A549 (cell line): ENCODE measurements around the gene FRMD3. TPM values are rescaled to one million over a fixed set of nuclear protein-coding genes. Genes with fewer than 3 reads are reported as not detected.

ENCODE experiments used
- ATAC-seq, 2 experiments: fragments of 200-7000 bp in 1 of 2; fragments of >200 bp in 1 of 2; cut with Nextera tagmentation in 1 of 2; cut with Tn5 transposase in 1 of 2; 3 replicates each; pipeline versions ENCODE4 v1.8.0 to v1.9.1; 2018 to 2020; ENCODE audit warnings: mild to moderate bottlenecking in 1 of 2, moderate library complexity in 1 of 2
- CTCF ChIA-PET: fragments of 300-600 bp; sonication (Branson Sonifier 250); formaldehyde crosslinking; extraction: SDS; loops from one replicate; lab custom pipeline; 2021; ENCODE audit warnings: antibody characterized with exemption, inconsistent platforms; lab: Yijun Ruan, JAX
- POLR2A ChIA-PET: fragments of 350-600 bp; formaldehyde crosslinking; extraction: SDS; loops from one replicate; lab custom pipeline; 2021; ENCODE audit warnings: antibody characterized with exemption, inconsistent platforms; lab: Yijun Ruan, JAX
- DNase-seq, 2 experiments: peaks; one replicate each; pipeline versions ENCODE4 v3.0.0 to v3.0.0-alpha.2; 2011 to 2016; ENCODE audit warnings: low read depth in 1 of 2, low spot score in 1 of 2
- FAIRE-seq: peaks from 2 replicates; lab custom pipeline; 2011; peaks lifted over from hg19 to GRCh38; lab: Jason Lieb, UNC
- H3K27ac ChIP-seq, 2 experiments: fragments of >200 bp; sonication (Bioruptor Twin); formaldehyde crosslinking; 3 replicates each; pipeline ENCODE4 v1.5.1; 2016 to 2017
- H3K4me1 ChIP-seq: fragments of >200 bp; sonication (Bioruptor Twin); formaldehyde crosslinking; 3 replicates; pipeline ENCODE4 v1.6.1; 2016
- H3K4me2 ChIP-seq: fragments of >200 bp; sonication (Bioruptor Twin); formaldehyde crosslinking; 3 replicates; pipeline ENCODE4 v1.6.1; 2016
- H3K4me3 ChIP-seq: fragments of >200 bp; sonication (Bioruptor Twin); formaldehyde crosslinking; 3 replicates; pipeline ENCODE4 v1.5.1; 2016
- H3K9me3 ChIP-seq: fragments of >200 bp; sonication (Bioruptor Twin); formaldehyde crosslinking; 3 replicates; pipeline ENCODE4 v1.6.1; 2016
- BHLHE40 ChIP-seq: IDR thresholded peaks from 2 replicates; pipeline ENCODE4 v1.6.1; 2012; ENCODE audit warnings: low read depth, low read length, inconsistent platforms
- CHD4 ChIP-seq: fragments of 200-600 bp; sonication (generic); IDR thresholded peaks from 2 replicates; pipeline ENCODE4 v1.6.1; 2016; ENCODE audit warnings: antibody characterized with exemption, mild to moderate bottlenecking, borderline replicate concordance
- EHMT2 ChIP-seq: fragments of 200-600 bp; sonication (generic); IDR thresholded peaks from 2 replicates; pipeline ENCODE4 v1.6.1; 2016; ENCODE audit warnings: antibody characterized with exemption, low read depth, mild to moderate bottlenecking, moderate library complexity
- ESRRA ChIP-seq: fragments of 150-350 bp; IDR thresholded peaks from 2 replicates; pipeline ENCODE4 v1.6.1; 2014; ENCODE audit warnings: mild to moderate bottlenecking, low read length, borderline replicate concordance
- FOSL2 ChIP-seq, 2 experiments: fragments of 450-650 bp in 1 of 2; fragments of >200 bp in 1 of 2; sonication (Bioruptor Twin) in 1 of 2; formaldehyde crosslinking; IDR thresholded peaks; 2 replicates each; pipeline versions ENCODE4 v1.5.0 to v1.6.1; 2016 to 2020; ENCODE audit warnings: mild to moderate bottlenecking in 1 of 2, moderate library complexity in 1 of 2
- FOXS1 ChIP-seq: fragments of 250-450 bp; sonication (Bioruptor Pico); IDR thresholded peaks from 2 replicates; pipeline ENCODE4 v1.5.0; 2020; ENCODE audit warnings: mild to moderate bottlenecking, moderate library complexity
- GATA3 ChIP-seq: IDR thresholded peaks from 2 replicates; pipeline ENCODE4 v1.6.1; 2012; ENCODE audit warnings: borderline replicate concordance
- HEYL ChIP-seq: fragments of 250-450 bp; sonication (Bioruptor Pico); IDR thresholded peaks from 2 replicates; pipeline ENCODE4 v1.8.0; 2021; ENCODE audit warnings: mild to moderate bottlenecking, moderate library complexity
- JUNB ChIP-seq: fragments of >200 bp; sonication (Bioruptor Twin); formaldehyde crosslinking; IDR thresholded peaks from 2 replicates; pipeline ENCODE4 v1.6.1; 2016
- KDM1A ChIP-seq: fragments of 200-600 bp; sonication (generic); IDR thresholded peaks from 2 replicates; pipeline ENCODE4 v1.6.1; 2016; ENCODE audit warnings: low read depth, mild to moderate bottlenecking
- KDM5A ChIP-seq: fragments of 200-600 bp; sonication (generic); IDR thresholded peaks from 2 replicates; pipeline ENCODE4 v1.6.1; 2016; ENCODE audit warnings: antibody characterized with exemption, mild to moderate bottlenecking
- MAZ ChIP-seq: fragments of 150-350 bp; IDR thresholded peaks from 2 replicates; pipeline ENCODE4 v1.6.1; 2014; ENCODE audit warnings: antibody characterized with exemption, low read depth, low read length, borderline replicate concordance
- NR3C1 ChIP-seq: fragments of >200 bp; sonication (Bioruptor Twin); formaldehyde crosslinking; IDR thresholded peaks from 3 replicates; pipeline ENCODE4 v1.6.1; 2017
- POLR2A ChIP-seq: IDR thresholded peaks from 2 replicates; pipeline ENCODE4 v1.6.1; 2012; ENCODE audit warnings: mild to moderate bottlenecking, low read length
- SMC3 ChIP-seq: fragments of >200 bp; sonication (Bioruptor Twin); formaldehyde crosslinking; IDR thresholded peaks from 3 replicates; pipeline ENCODE4 v1.6.1; 2018; ENCODE audit warnings: inconsistent platforms
- SREBF2 ChIP-seq: fragments of 450-650 bp; IDR thresholded peaks from 2 replicates; pipeline ENCODE4 v1.6.1; 2014; ENCODE audit warnings: mild to moderate bottlenecking, moderate library complexity
- TFCP2L1 ChIP-seq: fragments of 250-450 bp; sonication (Bioruptor Pico); IDR thresholded peaks from 2 replicates; pipeline ENCODE4 v1.5.0; 2021; ENCODE audit warnings: mild to moderate bottlenecking
- ZFP36 ChIP-seq: fragments of 450-650 bp; IDR thresholded peaks from 2 replicates; pipeline ENCODE4 v1.6.1; 2014; ENCODE audit warnings: borderline replicate concordance; ENCODE audit not compliant: partially characterized antibody
- WGBS: methylation state at CpG from one replicate; pipeline ENCODE4 v1.1.6; 2017; ENCODE audit errors: missing lambda C conversion rate; 5-methylcytosine and 5-hydroxymethylcytosine counted together
- polyA plus RNA-seq, 4 experiments: library from polyadenylated mRNA; depleted of rRNA in 3 of 4; stranded (reverse); fragments of >200 nt; fragmentation: RNase III in 1 of 4; extraction: RNeasy Plus Mini Kit Qiagen cat#74134 plus additional on column Dnase treatment in 1 of 4; gene quantifications; 2 replicates in 3 of 4; 3 replicates in 1 of 4; pipeline ENCODE4 v1.2.3, GENCODE V29; 2011 to 2017
- TF ChIP-seq, protein P1 (sequence below): IDR thresholded peaks from 2 replicates; pipeline ENCODE4 v1.6.1; 2012; ENCODE audit warnings: low read depth, borderline replicate concordance
- TF ChIP-seq, protein P2 (sequence below): fragments of 250-450 bp; sonication (Bioruptor Pico); IDR thresholded peaks from 2 replicates; pipeline ENCODE4 v1.5.0; 2021; ENCODE audit warnings: mild to moderate bottlenecking, moderate library complexity, borderline replicate concordance
- TF ChIP-seq, protein P3 (sequence below): fragments of >200 bp; sonication (Bioruptor Twin); formaldehyde crosslinking; IDR thresholded peaks from 3 replicates; pipeline ENCODE4 v1.6.1; 2016
- TF ChIP-seq, protein P4 (sequence below): fragments of 200-600 bp; sonication (generic); IDR thresholded peaks from 2 replicates; pipeline ENCODE4 v1.6.1; 2016; ENCODE audit warnings: antibody characterized with exemption, mild to moderate bottlenecking, moderate library complexity
- TF ChIP-seq, protein P5 (sequence below): fragments of >200 bp; sonication (Bioruptor Twin); formaldehyde crosslinking; IDR thresholded peaks from 3 replicates; pipeline ENCODE4 v1.5.1; 2016

FRMD3 gene
- polyA plus RNA-seq, 2 of the 4 experiments (the other 2 are of a cell fraction), result 1.7 to 3.3 TPM

DNA sequence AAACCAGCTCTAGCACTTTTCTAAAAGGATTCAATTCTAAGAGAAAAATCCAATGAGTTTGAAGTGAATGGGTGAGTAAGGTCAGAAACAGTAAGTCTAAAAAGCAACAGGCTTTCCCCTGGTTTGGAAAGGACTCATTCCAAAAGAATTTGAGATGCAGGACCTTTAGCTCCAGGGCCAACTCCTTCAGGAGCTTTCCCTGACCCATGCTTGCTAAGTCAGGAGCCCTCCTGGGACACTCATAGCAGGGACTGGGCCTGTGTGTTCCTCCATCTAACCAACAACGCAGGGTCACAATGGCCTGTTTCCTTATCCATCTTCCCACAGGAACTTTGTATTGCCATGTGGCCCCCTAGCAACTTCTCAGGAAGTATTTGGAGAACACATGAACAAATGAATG, 198.8 kb downstream of the FRMD3 start (continued):
- TF ChIP-seq, protein P1, sequence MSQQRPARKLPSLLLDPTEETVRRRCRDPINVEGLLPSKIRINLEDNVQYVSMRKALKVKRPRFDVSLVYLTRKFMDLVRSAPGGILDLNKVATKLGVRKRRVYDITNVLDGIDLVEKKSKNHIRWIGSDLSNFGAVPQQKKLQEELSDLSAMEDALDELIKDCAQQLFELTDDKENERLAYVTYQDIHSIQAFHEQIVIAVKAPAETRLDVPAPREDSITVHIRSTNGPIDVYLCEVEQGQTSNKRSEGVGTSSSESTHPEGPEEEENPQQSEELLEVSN, result no peak
- TF ChIP-seq, all 56 proteins: peak for 0

DNA sequence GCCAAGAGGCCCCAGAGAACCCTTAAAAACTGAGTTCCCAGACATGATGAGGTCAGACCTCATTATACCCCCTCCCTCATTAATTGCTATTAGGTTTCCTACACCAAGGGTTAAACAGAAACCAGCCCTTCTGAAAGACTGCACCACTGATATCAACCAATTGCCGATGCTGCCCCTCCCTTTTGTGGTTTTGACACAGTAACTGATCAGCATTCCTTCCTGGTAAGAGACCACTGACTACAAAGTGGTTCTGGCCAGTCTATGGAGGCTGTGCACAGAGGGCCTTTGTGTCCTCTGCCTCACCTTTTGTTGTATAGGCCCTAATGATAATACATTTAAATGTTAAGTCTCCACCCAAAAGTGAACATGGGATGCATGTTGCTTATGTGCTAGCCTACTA, 201.5 kb downstream of the FRMD3 start:
- no peak for TF ChIP-seq ESRRA
- TF ChIP-seq KDM5A, result no peak
- TF ChIP-seq, protein P2, sequence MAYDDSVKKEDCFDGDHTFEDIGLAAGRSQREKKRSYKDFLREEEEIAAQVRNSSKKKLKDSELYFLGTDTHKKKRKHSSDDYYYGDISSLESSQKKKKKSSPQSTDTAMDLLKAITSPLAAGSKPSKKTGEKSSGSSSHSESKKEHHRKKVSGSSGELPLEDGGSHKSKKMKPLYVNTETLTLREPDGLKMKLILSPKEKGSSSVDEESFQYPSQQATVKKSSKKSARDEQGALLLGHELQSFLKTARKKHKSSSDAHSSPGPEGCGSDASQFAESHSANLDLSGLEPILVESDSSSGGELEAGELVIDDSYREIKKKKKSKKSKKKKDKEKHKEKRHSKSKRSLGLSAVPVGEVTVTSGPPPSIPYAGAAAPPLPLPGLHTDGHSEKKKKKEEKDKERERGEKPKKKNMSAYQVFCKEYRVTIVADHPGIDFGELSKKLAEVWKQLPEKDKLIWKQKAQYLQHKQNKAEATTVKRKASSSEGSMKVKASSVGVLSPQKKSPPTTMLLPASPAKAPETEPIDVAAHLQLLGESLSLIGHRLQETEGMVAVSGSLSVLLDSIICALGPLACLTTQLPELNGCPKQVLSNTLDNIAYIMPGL (CRISPR knock-in tag), result no peak
- no peak for TF ChIP-seq NR3C1
- TF ChIP-seq, protein P3, sequence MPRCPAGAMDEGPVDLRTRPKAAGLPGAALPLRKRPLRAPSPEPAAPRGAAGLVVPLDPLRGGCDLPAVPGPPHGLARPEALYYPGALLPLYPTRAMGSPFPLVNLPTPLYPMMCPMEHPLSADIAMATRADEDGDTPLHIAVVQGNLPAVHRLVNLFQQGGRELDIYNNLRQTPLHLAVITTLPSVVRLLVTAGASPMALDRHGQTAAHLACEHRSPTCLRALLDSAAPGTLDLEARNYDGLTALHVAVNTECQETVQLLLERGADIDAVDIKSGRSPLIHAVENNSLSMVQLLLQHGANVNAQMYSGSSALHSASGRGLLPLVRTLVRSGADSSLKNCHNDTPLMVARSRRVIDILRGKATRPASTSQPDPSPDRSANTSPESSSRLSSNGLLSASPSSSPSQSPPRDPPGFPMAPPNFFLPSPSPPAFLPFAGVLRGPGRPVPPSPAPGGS, result no peak
- no peak for TF ChIP-seq JUNB
- TF ChIP-seq POLR2A, result no peak
- no peak for TF ChIP-seq GATA3
- no peak for TF ChIP-seq BHLHE40
- no peak for TF ChIP-seq TFCP2L1 (CRISPR knock-in tag)
- no peak for TF ChIP-seq FOXS1 (CRISPR knock-in tag)
- TF ChIP-seq SMC3, result no peak
- no peak for TF ChIP-seq MAZ
- TF ChIP-seq, protein P4, sequence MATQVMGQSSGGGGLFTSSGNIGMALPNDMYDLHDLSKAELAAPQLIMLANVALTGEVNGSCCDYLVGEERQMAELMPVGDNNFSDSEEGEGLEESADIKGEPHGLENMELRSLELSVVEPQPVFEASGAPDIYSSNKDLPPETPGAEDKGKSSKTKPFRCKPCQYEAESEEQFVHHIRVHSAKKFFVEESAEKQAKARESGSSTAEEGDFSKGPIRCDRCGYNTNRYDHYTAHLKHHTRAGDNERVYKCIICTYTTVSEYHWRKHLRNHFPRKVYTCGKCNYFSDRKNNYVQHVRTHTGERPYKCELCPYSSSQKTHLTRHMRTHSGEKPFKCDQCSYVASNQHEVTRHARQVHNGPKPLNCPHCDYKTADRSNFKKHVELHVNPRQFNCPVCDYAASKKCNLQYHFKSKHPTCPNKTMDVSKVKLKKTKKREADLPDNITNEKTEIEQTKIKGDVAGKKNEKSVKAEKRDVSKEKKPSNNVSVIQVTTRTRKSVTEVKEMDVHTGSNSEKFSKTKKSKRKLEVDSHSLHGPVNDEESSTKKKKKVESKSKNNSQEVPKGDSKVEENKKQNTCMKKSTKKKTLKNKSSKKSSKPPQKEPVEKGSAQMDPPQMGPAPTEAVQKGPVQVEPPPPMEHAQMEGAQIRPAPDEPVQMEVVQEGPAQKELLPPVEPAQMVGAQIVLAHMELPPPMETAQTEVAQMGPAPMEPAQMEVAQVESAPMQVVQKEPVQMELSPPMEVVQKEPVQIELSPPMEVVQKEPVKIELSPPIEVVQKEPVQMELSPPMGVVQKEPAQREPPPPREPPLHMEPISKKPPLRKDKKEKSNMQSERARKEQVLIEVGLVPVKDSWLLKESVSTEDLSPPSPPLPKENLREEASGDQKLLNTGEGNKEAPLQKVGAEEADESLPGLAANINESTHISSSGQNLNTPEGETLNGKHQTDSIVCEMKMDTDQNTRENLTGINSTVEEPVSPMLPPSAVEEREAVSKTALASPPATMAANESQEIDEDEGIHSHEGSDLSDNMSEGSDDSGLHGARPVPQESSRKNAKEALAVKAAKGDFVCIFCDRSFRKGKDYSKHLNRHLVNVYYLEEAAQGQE, result no peak
- no peak for TF ChIP-seq CHD4
- TF ChIP-seq HEYL, result no peak
- TF ChIP-seq SREBF2, result no peak
- TF ChIP-seq, all 56 proteins: peak for 0
- H3K4me2 ChIP-seq, result no peak overlapping the region
- FAIRE-seq (no peak), DNase-seq (no peak), ATAC-seq (no peak)
- WGBS, result 60% methylated on average over 1 of the region's 1 CpG
- CTCF ChIA-PET, result interaction anchor here (0.6 to 1.6 kb wide), 3 partner anchors 117 to 565 kb away, joined by 3 to 4 read pairs (median 3); no protein-coding TSS in a partner anchor
- H3K27ac ChIP-seq, result no peak overlapping the region
- POLR2A ChIA-PET, result no interaction called here
- peaks cover 5% of the 10 kb centered on the region; the same call in 2 of the 3 replicates for H3K4me1 ChIP-seq
- H3K9me3 ChIP-seq, result no peaks in the 10 kb centered on the region
- no peak overlapping the region for H3K4me3 ChIP-seq

DNA sequence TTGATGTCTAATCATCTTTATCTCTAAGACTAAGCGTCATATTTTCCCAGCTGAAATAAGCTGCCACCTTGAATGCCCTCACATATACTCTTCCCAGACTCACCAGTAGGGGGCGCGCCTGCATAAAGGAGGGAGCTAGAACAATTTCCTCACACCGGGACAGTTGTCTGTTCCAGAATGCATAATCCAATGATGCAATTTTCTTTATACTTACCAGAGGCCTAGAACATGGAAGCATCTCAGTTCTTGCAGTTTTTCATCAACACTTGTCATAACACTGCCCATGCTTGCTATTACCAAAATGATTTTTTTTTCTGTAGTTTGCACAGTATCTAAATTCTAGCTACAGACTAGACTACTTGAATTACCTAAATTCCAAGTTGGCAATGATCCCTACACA, 203.9 kb downstream of the FRMD3 start:
- ChIA-PET POLR2A (no interaction called here), CTCF (interaction anchor here (0.5 to 3.3 kb wide), 16 partner anchors 8 to 567 kb away, joined by 3 to 12 read pairs (median 4); partner anchors contain the start of gene FRMD3)
- Histone ChIP-seq H3K4me1 (peaks cover 5% of the 10 kb centered on the region; the same call in 2 of the 3 replicates), H3K27ac (peak overlapping the region; percentile 51 to 77), H3K9me3 (no peaks in the 10 kb centered on the region), H3K4me2 (no peak overlapping the region; the same call in 2 of the 3 replicates), H3K4me3 (no peak overlapping the region)
- 10% methylated on average over 4 of the region's 4 CpGs for WGBS
- ATAC-seq (peak; percentile 89 to 93), FAIRE-seq (no peak), DNase-seq (peak; percentile 35 to 75)
- TF ChIP-seq, protein P5, sequence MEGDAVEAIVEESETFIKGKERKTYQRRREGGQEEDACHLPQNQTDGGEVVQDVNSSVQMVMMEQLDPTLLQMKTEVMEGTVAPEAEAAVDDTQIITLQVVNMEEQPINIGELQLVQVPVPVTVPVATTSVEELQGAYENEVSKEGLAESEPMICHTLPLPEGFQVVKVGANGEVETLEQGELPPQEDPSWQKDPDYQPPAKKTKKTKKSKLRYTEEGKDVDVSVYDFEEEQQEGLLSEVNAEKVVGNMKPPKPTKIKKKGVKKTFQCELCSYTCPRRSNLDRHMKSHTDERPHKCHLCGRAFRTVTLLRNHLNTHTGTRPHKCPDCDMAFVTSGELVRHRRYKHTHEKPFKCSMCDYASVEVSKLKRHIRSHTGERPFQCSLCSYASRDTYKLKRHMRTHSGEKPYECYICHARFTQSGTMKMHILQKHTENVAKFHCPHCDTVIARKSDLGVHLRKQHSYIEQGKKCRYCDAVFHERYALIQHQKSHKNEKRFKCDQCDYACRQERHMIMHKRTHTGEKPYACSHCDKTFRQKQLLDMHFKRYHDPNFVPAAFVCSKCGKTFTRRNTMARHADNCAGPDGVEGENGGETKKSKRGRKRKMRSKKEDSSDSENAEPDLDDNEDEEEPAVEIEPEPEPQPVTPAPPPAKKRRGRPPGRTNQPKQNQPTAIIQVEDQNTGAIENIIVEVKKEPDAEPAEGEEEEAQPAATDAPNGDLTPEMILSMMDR, result peak; percentile 94
- TF ChIP-seq EHMT2 (no peak), ZFP36 (no peak), KDM1A (no peak), FOSL2 (IDR thresholded peaks at IDR 0.05) (no peak), FOSL2 (CRISPR knock-in tag; IDR thresholded peaks at IDR 0.05) (no peak)
- TF ChIP-seq, protein P4, result no peak
